GM13977 (cell line): Measurements from ENCODE around the gene RGS12.

Source experiments
- DNase-seq: peaks from one replicate; pipeline ENCODE4 v3.0.0; 2012; ENCODE audit warnings: low spot score
- in situ Hi-C: fragments of 300-500 bp; cut with MboI; formaldehyde crosslinking; loops from one replicate; pipeline ENCODE4 v1.12.0; 2022; ENCODE audit warnings: low sequenced_read_pairs, low pct_unique_long_range_greater_than_20kb, mixed read lengths, inconsistent platforms; ENCODE audit not compliant: unreplicated experiment
- TF ChIP-seq, protein P1 (sequence below): IDR thresholded peaks from 2 replicates; pipeline ENCODE4 v1.5.1; 2012; ENCODE audit warnings: mild to moderate bottlenecking, control low read depth; ENCODE audit not compliant: insufficient read depth; ENCODE audit errors: extremely low read depth, missing control alignments

The RGS12 gene

DNA sequence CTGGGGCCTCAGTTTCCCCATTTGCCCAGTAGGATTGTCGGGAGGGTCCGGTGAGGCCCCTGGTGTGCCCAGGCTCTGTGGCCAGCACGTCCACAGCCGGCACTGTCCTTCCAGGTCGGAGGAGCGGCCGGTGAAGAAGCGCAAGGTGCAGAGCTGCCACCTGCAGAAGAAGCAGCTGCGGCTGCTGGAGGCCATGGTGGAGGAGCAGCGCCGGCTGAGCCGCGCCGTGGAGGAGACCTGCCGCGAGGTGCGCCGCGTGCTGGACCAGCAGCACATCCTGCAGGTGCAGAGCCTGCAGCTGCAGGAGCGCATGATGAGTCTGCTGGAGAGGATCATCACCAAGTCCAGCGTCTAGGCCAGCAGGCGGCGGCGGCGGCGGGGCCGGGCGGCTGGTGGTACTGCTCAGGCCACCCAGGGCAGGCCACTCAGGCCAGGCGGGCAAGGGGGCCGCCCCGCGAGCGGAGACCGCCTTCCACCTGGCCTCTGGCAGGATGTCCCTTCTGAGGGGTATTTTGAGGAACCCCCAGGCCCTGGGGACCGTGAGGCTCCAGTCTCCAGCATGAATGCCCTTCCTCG, 37.1 kb upstream of the RGS12 start:
- no peak for DNase-seq
- TF ChIP-seq, protein P1, sequence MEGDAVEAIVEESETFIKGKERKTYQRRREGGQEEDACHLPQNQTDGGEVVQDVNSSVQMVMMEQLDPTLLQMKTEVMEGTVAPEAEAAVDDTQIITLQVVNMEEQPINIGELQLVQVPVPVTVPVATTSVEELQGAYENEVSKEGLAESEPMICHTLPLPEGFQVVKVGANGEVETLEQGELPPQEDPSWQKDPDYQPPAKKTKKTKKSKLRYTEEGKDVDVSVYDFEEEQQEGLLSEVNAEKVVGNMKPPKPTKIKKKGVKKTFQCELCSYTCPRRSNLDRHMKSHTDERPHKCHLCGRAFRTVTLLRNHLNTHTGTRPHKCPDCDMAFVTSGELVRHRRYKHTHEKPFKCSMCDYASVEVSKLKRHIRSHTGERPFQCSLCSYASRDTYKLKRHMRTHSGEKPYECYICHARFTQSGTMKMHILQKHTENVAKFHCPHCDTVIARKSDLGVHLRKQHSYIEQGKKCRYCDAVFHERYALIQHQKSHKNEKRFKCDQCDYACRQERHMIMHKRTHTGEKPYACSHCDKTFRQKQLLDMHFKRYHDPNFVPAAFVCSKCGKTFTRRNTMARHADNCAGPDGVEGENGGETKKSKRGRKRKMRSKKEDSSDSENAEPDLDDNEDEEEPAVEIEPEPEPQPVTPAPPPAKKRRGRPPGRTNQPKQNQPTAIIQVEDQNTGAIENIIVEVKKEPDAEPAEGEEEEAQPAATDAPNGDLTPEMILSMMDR = no peak
- in situ Hi-C loops = no loop called here

DNA sequence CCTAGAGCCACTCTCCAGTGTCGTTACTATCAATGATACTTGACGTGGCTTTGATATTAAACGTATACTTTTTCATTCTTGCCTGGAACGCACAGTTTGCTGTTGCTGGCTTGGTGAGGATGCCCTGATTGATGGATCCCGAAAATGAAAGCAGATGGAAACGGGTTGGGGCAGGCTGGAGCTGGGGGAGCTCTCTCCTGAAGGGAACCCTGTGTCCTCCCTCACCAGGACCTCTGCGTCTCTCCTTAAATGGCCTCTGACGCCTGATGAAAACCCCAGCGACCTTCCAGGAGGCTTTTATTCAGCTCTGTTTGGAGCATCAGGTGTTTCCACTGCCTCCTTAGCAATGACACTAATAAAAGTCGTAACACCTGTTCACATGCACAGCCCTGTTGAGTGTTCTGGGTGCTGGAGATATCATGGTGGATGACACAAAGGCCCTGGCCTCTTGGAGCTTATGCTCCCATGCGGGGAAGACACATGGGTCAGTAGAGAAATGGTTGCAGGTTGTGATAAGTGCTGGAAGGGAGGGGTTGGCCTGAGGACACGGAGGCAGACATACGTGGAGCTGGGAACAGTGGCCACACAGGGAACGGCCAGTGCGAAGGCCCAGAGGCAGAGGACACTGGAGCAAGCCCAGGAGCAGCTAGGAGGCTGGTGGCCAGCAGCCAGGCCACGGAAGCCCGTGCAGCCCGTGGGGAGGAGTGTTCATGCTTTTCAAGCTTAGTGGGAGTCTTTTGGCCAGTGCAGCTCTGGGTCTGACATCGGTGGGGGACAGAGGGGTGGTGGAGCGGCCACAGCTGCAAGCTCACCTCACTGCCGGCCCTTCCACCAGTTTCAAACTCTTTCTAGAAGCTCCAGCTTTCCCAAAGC, 36.4 kb upstream of the RGS12 start:
- no peak for DNase-seq
- TF ChIP-seq, protein P1 = no peak
- in situ Hi-C loops = no loop called here

DNA sequence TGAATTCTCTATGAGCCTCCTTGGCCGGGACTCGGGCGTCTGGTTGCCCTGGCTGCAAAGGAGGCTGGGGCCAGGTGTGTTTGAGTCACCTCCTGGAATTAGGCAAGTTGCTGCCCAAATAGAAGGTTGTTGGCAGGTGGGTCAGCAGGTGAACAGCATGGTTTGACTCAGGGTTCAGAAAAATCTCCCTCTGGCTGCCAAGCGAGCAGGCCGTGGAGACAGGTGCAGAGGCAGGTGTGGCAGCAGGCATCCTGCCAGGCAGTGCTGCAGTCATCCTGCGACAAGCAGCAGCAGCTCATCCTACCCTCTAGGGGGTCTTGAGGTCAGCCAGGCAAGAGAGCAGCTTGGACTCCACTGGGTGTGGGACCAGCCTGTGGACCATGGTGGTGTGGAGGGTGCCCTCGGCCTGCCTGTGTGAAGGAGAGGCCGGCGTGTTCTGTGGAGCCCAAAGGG, 35.7 kb upstream of the RGS12 start:
- DNase-seq = no peak
- TF ChIP-seq, protein P1 = no peak
- in situ Hi-C loops = no loop called here

DNA sequence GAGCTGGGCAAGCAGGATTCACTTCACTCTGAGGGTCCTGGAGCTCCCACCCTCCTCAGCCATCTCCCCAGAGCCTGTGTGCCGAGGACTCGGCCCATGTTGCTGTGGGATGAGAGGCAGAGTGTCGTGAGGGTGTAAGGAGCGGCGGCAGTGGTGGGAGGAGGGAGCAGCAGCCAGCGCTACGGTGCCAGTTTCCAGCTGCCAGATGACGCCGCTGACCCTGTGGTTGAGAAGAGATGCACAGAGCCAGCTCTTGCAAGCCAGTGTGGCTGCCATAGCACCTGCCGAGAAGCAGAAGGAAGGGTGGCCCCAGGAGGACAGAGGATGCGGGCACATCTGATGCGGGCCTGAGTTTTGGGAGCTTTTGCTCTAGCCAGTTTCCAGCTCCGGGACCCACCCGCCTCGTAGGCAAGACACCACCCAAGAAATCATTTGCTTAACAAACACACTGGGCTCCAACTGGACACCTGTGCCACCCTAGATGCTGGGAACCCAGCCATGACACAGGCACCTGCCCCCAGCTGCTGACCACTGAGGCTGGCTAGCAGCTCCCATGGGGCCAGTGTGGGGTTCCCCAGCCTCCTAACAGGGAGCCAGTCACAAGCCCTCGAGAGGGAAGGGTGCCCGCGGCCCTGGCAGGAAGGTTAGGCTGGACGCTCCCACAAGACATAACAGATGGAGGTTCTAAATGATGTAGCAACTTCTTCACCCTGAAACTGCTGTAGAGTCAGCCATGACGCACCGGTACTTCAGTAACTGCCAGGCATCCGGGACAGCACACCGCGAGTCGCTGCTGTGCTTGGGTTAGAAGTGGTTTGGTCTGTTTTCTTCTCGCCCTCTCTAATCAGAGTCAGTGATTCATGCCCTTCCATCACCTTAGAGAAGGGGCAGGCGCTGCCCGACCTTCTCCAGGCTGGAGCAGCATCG, 35.0 kb upstream of the RGS12 start:
- in situ Hi-C loops = no loop called here
- TF ChIP-seq, protein P1 = no peak
- no peak for DNase-seq

DNA sequence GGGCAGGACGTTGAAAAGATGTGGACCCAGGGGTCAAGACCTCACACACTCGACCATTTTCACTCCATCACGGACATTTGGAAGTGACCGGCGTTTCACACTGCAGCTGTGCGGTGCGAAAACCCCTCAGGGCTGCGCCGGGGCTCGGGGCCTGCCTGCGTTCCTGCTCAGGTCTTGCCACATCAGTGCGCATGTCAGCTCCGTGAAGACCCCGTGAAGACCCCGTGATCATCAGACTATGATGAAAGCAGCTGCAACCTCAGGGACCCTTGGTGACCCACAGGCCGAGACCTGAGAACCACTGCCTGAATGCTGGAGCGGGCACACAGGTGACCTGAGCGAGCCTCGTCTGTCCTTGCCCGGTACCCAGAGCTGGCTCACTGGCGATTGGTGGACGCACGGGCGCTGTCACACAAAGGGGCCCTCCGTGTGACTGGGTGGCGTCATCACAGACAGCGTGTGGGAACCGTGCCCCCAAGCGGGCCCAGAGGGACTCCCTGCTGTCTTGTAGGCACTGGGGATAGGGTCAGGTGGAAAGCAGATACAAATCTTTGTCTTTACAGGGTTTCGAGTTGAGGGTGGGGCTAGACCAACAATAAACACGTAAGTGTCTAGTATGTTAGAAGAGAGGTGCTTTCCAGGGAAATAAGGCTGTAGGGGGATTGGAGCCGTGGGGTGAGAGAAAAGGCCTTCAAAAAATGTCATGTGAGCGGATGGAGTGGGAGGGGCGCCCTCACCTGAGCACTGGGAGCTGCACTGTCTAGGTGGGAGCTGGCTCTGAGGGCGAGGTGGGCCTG, 31.2 kb upstream of the RGS12 start:
- in situ Hi-C loops = no loop called here
- TF ChIP-seq, protein P1 = no peak
- DNase-seq = no peak
